NT2/D1 (cell line): ENCODE results near the gene ABLIM2.

Source experiments
- DNase-seq: peaks from one replicate; pipeline ENCODE4 v3.0.0-alpha.2; 2011; ENCODE audit warnings: low read depth, low spot score
- H3K27me3 ChIP-seq: 2 replicates; pipeline ENCODE4 v1.6.0; 2011; ENCODE audit warnings: mild to moderate bottlenecking; ENCODE audit not compliant: insufficient read length, insufficient read depth
- H3K36me3 ChIP-seq: 2 replicates; pipeline ENCODE4 v1.6.1; 2011; ENCODE audit warnings: mild to moderate bottlenecking, low read length, mixed read lengths; ENCODE audit not compliant: insufficient read depth, insufficient read length
- H3K4me1 ChIP-seq: 2 replicates; pipeline ENCODE4 v1.5.1; 2011; ENCODE audit not compliant: insufficient read depth, insufficient read length
- H3K4me3 ChIP-seq: 2 replicates; pipeline ENCODE4 v1.5.1; 2011; ENCODE audit warnings: low read depth; ENCODE audit not compliant: insufficient read length
- H3K9ac ChIP-seq: 2 replicates; pipeline ENCODE4 v1.6.0; 2011; ENCODE audit warnings: low read depth; ENCODE audit not compliant: insufficient read length
- H3K9me3 ChIP-seq: 2 replicates; pipeline ENCODE4 v1.5.1; 2011; ENCODE audit warnings: mild to moderate bottlenecking, low read length; ENCODE audit not compliant: insufficient read depth
- SUZ12 ChIP-seq: IDR thresholded peaks from 2 replicates; pipeline ENCODE4 v1.6.1; 2011; ENCODE audit not compliant: insufficient read length, insufficient read depth; ENCODE audit errors: extremely low read depth
- YY1 ChIP-seq: IDR thresholded peaks from 2 replicates; pipeline ENCODE4 v1.6.1; 2011; ENCODE audit not compliant: insufficient read length, insufficient read depth
- ZNF274 ChIP-seq: IDR thresholded peaks from 2 replicates; pipeline ENCODE4 v1.6.1; 2011; ENCODE audit warnings: mild to moderate bottlenecking, low read depth, low read length

Gene ABLIM2

GRCh38 chr4:8198206-8198905 lies 39.7 kb upstream of the ABLIM2 start:
- Histone ChIP-seq H3K27me3 (no peaks in the 10 kb centered on the region), H3K9me3 (no peaks in the 10 kb centered on the region), H3K4me3 (no peak overlapping the region), H3K4me1 (peaks cover 39% of the 10 kb centered on the region), H3K36me3 (no peaks in the 10 kb centered on the region), H3K9ac (peak overlapping the region; percentile 29)
- no peak for TF ChIP-seq SUZ12
- no peak for TF ChIP-seq YY1
- no peak for TF ChIP-seq ZNF274
- DNase-seq = no peak

DNA sequence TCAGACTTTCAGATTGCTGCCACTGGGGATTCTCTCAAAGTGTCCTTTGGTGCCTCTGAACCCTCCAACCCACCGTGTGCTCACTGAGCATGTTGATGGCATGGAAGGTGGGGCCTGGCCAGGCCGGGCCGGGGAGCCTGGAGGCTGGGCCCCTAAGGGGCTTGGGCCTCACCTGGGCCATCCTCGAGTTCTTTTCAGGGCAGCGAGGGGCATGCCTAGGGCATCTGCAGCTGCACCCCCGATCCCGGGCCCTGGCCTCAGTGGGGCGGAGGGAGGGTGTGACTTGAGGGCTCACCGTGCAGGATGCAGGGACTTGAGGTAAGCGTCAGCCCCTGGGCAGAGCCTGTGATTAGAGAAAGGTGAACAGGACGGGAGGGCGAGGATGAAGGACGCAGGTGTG lies 38.9 kb upstream of the ABLIM2 start:
- no peak overlapping the region for H3K4me3 ChIP-seq
- no peaks in the 10 kb centered on the region for H3K9me3 ChIP-seq
- H3K27me3 ChIP-seq = no peaks in the 10 kb centered on the region
- no peak for TF ChIP-seq SUZ12
- TF ChIP-seq YY1 = no peak
- no peak for TF ChIP-seq ZNF274
- H3K36me3 ChIP-seq = no peaks in the 10 kb centered on the region
- H3K4me1 ChIP-seq = peaks cover 36% of the 10 kb centered on the region
- H3K9ac ChIP-seq = no peak overlapping the region
- DNase-seq = no peak

DNA sequence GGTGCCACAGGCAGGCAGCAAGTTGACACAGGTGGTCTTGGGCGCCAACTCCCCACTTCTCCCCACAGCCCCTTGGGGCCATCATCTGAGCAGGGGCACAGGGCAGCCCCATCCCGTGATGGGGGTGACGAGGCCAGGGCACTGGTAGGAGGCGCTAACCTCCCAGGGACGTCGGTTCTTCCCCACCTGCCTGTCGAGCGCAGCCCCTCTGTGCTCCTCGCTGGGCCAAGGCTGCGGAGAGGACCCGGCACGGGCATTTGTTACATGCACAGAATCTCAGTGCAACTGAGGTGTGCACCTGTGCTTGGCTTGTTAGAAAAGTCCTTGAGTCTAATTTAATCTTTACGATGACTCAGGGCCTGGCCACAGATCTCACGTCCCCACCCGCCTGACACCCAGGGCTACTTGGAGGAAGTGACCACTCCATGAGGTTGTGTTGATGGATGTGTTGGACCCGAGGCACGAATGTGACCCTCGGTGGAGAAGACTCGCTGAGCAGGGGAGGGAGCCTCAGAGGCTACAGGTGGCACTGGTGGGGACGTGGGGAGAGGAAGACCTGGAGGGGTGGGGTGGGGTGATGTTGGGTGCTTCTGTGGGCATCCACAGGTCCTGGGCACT lies 37.3 kb upstream of the ABLIM2 start:
- Histone ChIP-seq H3K27me3 (no peaks in the 10 kb centered on the region), H3K36me3 (no peaks in the 10 kb centered on the region), H3K4me1 (peaks cover 34% of the 10 kb centered on the region), H3K9me3 (no peaks in the 10 kb centered on the region), H3K4me3 (no peak overlapping the region), H3K9ac (no peak overlapping the region)
- no peak for DNase-seq
- no peak for TF ChIP-seq SUZ12
- no peak for TF ChIP-seq YY1
- no peak for TF ChIP-seq ZNF274

GRCh38 chr4:8195431-8195830 lies 36.8 kb upstream of the ABLIM2 start:
- Histone ChIP-seq H3K27me3 (no peaks in the 10 kb centered on the region), H3K4me3 (no peak overlapping the region), H3K9me3 (no peaks in the 10 kb centered on the region), H3K9ac (no peak overlapping the region), H3K36me3 (no peaks in the 10 kb centered on the region), H3K4me1 (peaks cover 30% of the 10 kb centered on the region)
- DNase-seq = no peak
- TF ChIP-seq ZNF274 (no peak), SUZ12 (no peak), YY1 (no peak)

DNA sequence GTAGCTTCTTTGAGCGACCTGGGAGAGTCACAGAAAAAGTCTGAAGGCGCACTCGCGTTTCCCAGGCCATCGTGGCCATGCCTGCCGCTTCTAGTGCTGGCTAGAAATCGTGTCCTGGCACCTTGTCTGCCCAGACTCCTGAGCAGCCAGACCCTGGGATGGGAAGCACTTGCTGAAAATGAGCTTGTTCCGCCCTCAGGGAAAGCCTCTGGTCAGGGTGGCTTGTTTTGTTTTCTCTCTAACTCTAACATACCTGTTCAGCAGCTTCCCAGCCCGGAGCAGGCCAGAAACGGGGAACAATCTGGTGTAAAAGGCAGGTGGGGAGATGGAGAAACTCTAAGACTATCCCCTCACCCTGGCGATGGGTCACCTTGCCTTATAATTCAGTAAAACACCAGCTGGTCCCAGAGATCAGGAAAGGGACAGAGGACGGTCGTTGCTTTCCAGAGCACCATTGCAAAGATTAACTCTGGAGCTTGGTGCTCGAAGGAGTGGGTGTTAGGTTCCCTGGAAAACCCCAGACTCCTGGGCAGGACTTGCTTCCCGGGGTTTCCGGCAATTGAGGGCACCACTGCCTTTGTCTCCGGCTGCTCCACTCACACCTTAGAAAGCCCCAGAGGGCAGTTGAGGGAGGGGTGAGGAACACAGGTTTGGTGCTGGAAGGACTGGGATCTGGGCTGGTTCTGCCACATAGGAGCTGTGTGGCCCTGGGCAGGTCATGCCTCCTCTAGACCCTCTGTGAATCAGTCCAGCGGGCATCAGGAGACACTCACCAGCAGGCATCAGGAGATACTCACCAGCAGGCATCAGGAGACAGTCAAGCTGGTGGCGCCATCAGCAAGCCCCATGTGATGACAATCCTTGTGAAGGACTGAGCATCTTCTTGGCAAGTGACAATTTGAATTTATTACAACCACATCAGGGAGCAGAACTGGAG lies 36.0 kb upstream of the ABLIM2 start:
- Histone ChIP-seq H3K27me3 (no peaks in the 10 kb centered on the region), H3K9me3 (no peaks in the 10 kb centered on the region), H3K4me1 (peaks cover 28% of the 10 kb centered on the region), H3K36me3 (no peaks in the 10 kb centered on the region), H3K4me3 (no peak overlapping the region), H3K9ac (no peak overlapping the region)
- TF ChIP-seq YY1 (no peak), ZNF274 (no peak), SUZ12 (no peak)
- DNase-seq = no peak

GRCh38 chr4:8192748-8193738 lies 34.4 kb upstream of the ABLIM2 start:
- Histone ChIP-seq H3K4me3 (no peak overlapping the region), H3K36me3 (no peaks in the 10 kb centered on the region), H3K4me1 (peaks cover 19% of the 10 kb centered on the region), H3K27me3 (no peaks in the 10 kb centered on the region), H3K9ac (no peak overlapping the region), H3K9me3 (no peaks in the 10 kb centered on the region)
- TF ChIP-seq YY1 = no peak
- no peak for TF ChIP-seq SUZ12
- no peak for TF ChIP-seq ZNF274
- no peak for DNase-seq
